Activated CD8-positive, alpha-beta T cell treated with anti-CD3 and anti-CD28 coated beads for 36 hours (primary cell): ENCODE results near the gene ACVR2B. TPM values are rescaled to one million over a fixed set of nuclear protein-coding genes. Genes with fewer than 3 reads are reported as not detected.

ENCODE experiments used
- ATAC-seq: fragments of 200-7000 bp; cut with Tn5 transposase; one replicate; pipeline ENCODE4 v1.10.0; 2021; ENCODE audit warnings: mild to moderate bottlenecking, moderate library complexity
- CTCF ChIA-PET: fragments of 350-600 bp; sonication (Branson Sonifier 250); formaldehyde crosslinking; loops from one replicate; lab custom pipeline; 2021; ENCODE audit warnings: antibody characterized with exemption; lab: Charles Lee
- POLR2A ChIA-PET: fragments of 350-600 bp; sonication (Branson Sonifier 250); formaldehyde crosslinking; loops from one replicate; lab custom pipeline; 2021; ENCODE audit warnings: antibody characterized with exemption; lab: Charles Lee
- DNase-seq: peaks from one replicate; pipeline ENCODE4 v3.0.0-alpha.2; 2020
- H3K27ac Mint-ChIP-seq: one replicate; pipeline ENCODE4 v1.8.0; 2021; ENCODE audit warnings: mild to moderate bottlenecking, mixed read lengths
- H3K27me3 Mint-ChIP-seq: one replicate; pipeline ENCODE4 v1.8.0; 2021; ENCODE audit warnings: mixed read lengths
- H3K36me3 Mint-ChIP-seq: one replicate; pipeline ENCODE4 v1.8.0; 2021; ENCODE audit warnings: low read depth, mixed read lengths
- H3K4me1 Mint-ChIP-seq: one replicate; pipeline ENCODE4 v1.8.0; 2021; ENCODE audit warnings: low read depth, mixed read lengths
- H3K4me3 Mint-ChIP-seq: one replicate; pipeline ENCODE4 v1.8.0; 2021; ENCODE audit warnings: mild to moderate bottlenecking, moderate library complexity, mixed read lengths
- H3K9me3 Mint-ChIP-seq: one replicate; pipeline ENCODE4 v1.8.0; 2021; ENCODE audit warnings: mixed read lengths
- intact Hi-C: fragments of 100-400 bp; cut with micrococcal nuclease; formaldehyde crosslinking; loops from one replicate; pipeline ENCODE4 v1.10.0; 2022
- total RNA-seq, 2 experiments: library from RNA; stranded (reverse); gene quantifications; one replicate each; pipeline ENCODE4 v1.2.3, GENCODE V29; 2021
- TF ChIP-seq, protein P1 (sequence below): fragments of 200-600 bp; IDR thresholded peaks from one replicate; pipeline ENCODE4 v1.8.0; 2022; ENCODE audit warnings: antibody characterized with exemption, mild to moderate bottlenecking

Gene ACVR2B
- total RNA-seq, 2 experiments from 2014 or later = 5.4 to 6.9 TPM

DNA sequence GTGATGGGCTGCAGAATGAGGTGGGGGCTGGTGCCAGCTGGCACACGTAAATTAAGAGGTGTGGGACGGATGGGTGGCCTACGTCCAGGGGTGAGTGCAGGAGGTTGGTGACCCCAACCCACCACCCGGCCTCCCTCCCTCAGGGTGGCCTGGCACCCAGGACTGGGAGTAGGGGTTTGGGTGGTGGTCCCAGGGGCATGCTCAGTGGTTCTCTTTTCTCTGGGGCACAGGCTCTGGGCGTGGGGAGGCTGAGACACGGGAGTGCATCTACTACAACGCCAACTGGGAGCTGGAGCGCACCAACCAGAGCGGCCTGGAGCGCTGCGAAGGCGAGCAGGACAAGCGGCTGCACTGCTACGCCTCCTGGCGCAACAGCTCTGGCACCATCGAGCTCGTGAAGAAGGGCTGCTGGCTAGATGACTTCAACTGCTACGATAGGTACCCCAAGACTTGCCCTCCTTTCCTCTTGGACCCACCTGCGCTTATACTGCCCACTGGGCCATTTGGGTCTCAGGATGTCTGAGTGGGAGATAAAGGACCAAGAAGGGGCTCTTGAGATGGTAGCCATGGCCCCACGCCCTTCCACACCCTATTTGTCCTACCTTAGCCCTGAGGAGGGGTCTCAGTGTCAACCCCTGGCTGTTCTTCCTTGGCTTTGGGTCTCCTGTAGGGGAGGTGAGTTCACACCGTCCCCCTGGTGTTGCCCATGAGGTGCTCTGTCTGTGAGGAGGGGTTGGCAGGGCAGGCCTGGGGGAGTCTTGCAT is 23.5 kb downstream of the ACVR2B start:
- ChIA-PET CTCF (no interaction called here), POLR2A (no interaction called here)
- peaks cover 7% of the 10 kb centered on the region for H3K36me3 Mint-ChIP-seq
- TF ChIP-seq, protein P1, sequence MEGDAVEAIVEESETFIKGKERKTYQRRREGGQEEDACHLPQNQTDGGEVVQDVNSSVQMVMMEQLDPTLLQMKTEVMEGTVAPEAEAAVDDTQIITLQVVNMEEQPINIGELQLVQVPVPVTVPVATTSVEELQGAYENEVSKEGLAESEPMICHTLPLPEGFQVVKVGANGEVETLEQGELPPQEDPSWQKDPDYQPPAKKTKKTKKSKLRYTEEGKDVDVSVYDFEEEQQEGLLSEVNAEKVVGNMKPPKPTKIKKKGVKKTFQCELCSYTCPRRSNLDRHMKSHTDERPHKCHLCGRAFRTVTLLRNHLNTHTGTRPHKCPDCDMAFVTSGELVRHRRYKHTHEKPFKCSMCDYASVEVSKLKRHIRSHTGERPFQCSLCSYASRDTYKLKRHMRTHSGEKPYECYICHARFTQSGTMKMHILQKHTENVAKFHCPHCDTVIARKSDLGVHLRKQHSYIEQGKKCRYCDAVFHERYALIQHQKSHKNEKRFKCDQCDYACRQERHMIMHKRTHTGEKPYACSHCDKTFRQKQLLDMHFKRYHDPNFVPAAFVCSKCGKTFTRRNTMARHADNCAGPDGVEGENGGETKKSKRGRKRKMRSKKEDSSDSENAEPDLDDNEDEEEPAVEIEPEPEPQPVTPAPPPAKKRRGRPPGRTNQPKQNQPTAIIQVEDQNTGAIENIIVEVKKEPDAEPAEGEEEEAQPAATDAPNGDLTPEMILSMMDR = no peak
- H3K9me3 Mint-ChIP-seq = no peaks in the 10 kb centered on the region
- H3K4me3 Mint-ChIP-seq = no peak overlapping the region
- ATAC-seq (no peak), DNase-seq (no peak)
- H3K4me1 Mint-ChIP-seq = peaks cover 14% of the 10 kb centered on the region
- intact Hi-C loops = no loop called here
- H3K27me3 Mint-ChIP-seq = no peaks in the 10 kb centered on the region
- no peak overlapping the region for H3K27ac Mint-ChIP-seq

DNA sequence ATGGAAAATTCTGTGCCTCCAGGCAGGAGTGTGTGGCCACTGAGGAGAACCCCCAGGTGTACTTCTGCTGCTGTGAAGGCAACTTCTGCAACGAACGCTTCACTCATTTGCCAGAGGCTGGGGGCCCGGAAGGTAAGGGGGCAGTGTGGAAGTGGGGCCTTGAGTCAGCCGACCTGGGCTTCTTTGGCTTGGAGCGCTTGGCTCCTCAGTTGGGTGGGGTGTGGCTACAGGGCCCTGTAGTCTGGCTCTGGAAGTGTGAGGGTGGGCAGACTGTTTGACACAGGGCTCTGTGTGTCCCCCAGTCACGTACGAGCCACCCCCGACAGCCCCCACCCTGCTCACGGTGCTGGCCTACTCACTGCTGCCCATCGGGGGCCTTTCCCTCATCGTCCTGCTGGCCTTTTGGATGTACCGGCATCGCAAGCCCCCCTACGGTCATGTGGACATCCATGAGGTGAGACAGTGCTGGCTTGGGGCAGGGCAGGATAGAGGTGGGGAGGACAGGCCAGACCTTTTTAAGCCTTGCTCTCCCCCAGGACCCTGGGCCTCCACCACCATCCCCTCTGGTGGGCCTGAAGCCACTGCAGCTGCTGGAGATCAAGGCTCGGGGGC is 24.3 kb downstream of the ACVR2B start:
- POLR2A ChIA-PET = no interaction called here
- CTCF ChIA-PET = interaction anchor here (0.7 to 4.0 kb wide), 3 partner anchors 8 to 132 kb away, joined by 3 to 49 read pairs (median 4); partner anchors contain the start of genes EXOG and XYLB
- Mint-ChIP-seq H3K9me3 (no peaks in the 10 kb centered on the region), H3K27ac (no peak overlapping the region), H3K4me1 (peaks cover 8% of the 10 kb centered on the region), H3K27me3 (no peaks in the 10 kb centered on the region), H3K36me3 (peaks cover 7% of the 10 kb centered on the region), H3K4me3 (no peak overlapping the region)
- TF ChIP-seq, protein P1 = no peak
- intact Hi-C loops = no loop called here
- ATAC-seq = no peak
- DNase-seq = no peak

DNA sequence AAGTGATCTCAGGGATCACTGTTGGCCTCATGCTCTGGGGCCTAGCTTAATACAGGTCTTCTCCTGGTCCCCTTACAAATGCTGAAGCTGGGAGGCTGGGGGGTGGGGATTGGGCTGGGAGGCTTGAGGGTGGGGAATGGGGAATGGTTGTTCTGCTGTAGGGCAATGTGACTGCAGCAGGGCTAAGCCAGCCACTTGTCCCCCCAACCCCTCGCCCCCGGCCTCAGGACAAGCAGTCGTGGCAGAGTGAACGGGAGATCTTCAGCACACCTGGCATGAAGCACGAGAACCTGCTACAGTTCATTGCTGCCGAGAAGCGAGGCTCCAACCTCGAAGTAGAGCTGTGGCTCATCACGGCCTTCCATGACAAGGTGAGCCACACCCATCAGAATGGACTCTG is 25.2 kb downstream of the ACVR2B start:
- no peak for ATAC-seq
- ChIA-PET CTCF (interaction anchor here (0.7 to 4.0 kb wide), 7 partner anchors 9 to 133 kb away, joined by 3 to 49 read pairs (median 5); partner anchors contain the start of genes EXOG and XYLB), POLR2A (interaction anchor here (1.4 kb wide), 1 partner anchor 132 kb away, joined by 6 read pairs; the partner anchor contains the start of gene XYLB)
- Mint-ChIP-seq H3K36me3 (peaks cover 7% of the 10 kb centered on the region), H3K4me3 (no peak overlapping the region), H3K4me1 (no peaks in the 10 kb centered on the region), H3K27me3 (no peaks in the 10 kb centered on the region), H3K9me3 (no peaks in the 10 kb centered on the region), H3K27ac (no peak overlapping the region)
- no peak for DNase-seq
- TF ChIP-seq, protein P1 = no peak
- intact Hi-C loops = no loop called here

DNA sequence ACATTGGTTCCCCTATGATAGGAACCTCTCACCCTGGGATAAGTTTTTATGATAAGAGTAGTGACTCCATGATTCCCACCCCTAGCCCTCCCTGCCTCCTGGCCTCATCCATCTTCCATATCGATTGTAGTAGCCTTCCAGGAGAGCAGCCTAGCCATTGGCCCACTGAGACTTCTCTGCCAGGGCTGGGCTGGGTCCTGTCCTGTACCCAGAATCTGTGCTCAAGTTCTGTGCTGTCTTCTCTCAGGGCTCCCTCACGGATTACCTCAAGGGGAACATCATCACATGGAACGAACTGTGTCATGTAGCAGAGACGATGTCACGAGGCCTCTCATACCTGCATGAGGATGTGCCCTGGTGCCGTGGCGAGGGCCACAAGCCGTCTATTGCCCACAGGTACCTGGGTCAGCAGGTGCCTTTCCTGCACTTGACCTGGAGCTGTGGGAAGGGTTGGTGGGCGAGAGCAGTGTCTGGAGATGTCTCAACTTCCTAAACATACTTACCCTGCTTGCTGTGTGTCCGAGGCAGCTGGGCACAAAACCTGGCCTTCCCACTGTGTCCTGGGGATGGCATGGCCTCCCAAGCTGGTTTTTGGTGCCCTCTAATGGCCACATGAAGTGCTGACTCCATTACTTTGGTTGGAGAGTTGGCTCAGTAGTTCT is 25.9 kb downstream of the ACVR2B start:
- Mint-ChIP-seq H3K9me3 (no peaks in the 10 kb centered on the region), H3K27me3 (no peaks in the 10 kb centered on the region), H3K36me3 (peaks cover 7% of the 10 kb centered on the region), H3K4me1 (no peaks in the 10 kb centered on the region), H3K27ac (no peak overlapping the region), H3K4me3 (no peak overlapping the region)
- ChIA-PET CTCF (interaction anchor here (0.8 to 4.0 kb wide), 20 partner anchors 9 to 505 kb away, joined by 3 to 49 read pairs (median 5); partner anchors contain the start of genes EXOG, SLC22A13 and XYLB), POLR2A (interaction anchor here (1.2 to 1.4 kb wide), 2 partner anchors 9 to 133 kb away, joined by 5 to 6 read pairs; partner anchors contain the start of gene XYLB)
- TF ChIP-seq, protein P1 = peak; percentile 81
- peak; percentile 75 for ATAC-seq
- DNase-seq = peak; percentile 59
- intact Hi-C loops = loop anchor here (5.0 to 10.0 kb wide), 2 partner anchors 132 to 365 kb away; partner anchors contain the start of gene XYLB
